OCI-LY1 (cell line): ENCODE results near the gene OPHN1.

ENCODE experiments used
- H2AFZ ChIP-seq: fragments of 200-600 bp; sonication (generic), shearing (Covaris generic); 2 replicates; pipeline ENCODE4 v1.6.0; 2014; ENCODE audit warnings: antibody characterized with exemption, mild to moderate bottlenecking, low read length
- H3F3A ChIP-seq: fragments of 200-600 bp; sonication (generic), shearing (Covaris generic); 2 replicates; pipeline ENCODE4 v1.6.0; 2014; ENCODE audit warnings: mild to moderate bottlenecking, antibody characterized with exemption, low read length, moderate library complexity; ENCODE audit not compliant: insufficient read depth
- H3K27ac ChIP-seq: fragments of 200-600 bp; sonication (generic); 2 replicates; pipeline ENCODE4 v1.5.1; 2014; ENCODE audit warnings: low read length, mixed run types, mild to moderate bottlenecking, low read depth; ENCODE audit not compliant: poor library complexity, severe bottlenecking
- H3K27me3 ChIP-seq: fragments of 200-600 bp; sonication (generic); 2 replicates; pipeline ENCODE4 v1.6.0; 2014; ENCODE audit warnings: antibody characterized with exemption, mild to moderate bottlenecking, low read length, moderate library complexity; ENCODE audit not compliant: insufficient read depth
- H3K36me3 ChIP-seq: fragments of 200-600 bp; sonication (generic); 2 replicates; pipeline ENCODE4 v1.6.1; 2014; ENCODE audit warnings: mild to moderate bottlenecking, antibody characterized with exemption, low read length, moderate library complexity, mixed read lengths; ENCODE audit not compliant: insufficient read depth
- H3K4me1 ChIP-seq: fragments of 200-600 bp; sonication (generic); 2 replicates; pipeline ENCODE4 v1.5.1; 2014; ENCODE audit warnings: mild to moderate bottlenecking, low read length, moderate library complexity; ENCODE audit not compliant: insufficient read depth, severe bottlenecking
- H3K4me2 ChIP-seq: fragments of 200-600 bp; sonication (generic), shearing (Covaris generic); 2 replicates; pipeline ENCODE4 v1.6.1; 2014; ENCODE audit warnings: low read length
- H3K4me3 ChIP-seq: fragments of 200-600 bp; sonication (generic); 2 replicates; pipeline ENCODE4 v1.5.1; 2014; ENCODE audit warnings: low read length, low read depth, mild to moderate bottlenecking, mixed read lengths; ENCODE audit not compliant: poor library complexity, severe bottlenecking
- H3K79me2 ChIP-seq: fragments of 200-600 bp; shearing (Covaris generic); 2 replicates; pipeline ENCODE4 v1.6.1; 2016; ENCODE audit warnings: mixed run types, low read length, mixed read lengths; ENCODE audit not compliant: insufficient read depth
- H3K9ac ChIP-seq: fragments of 200-600 bp; sonication (generic), shearing (Covaris generic); 2 replicates; pipeline ENCODE4 v1.6.1; 2014; ENCODE audit warnings: mild to moderate bottlenecking, low read length, mixed read lengths
- H3K9me2 ChIP-seq: fragments of 200-600 bp; sonication (generic), shearing (Covaris generic); 2 replicates; pipeline ENCODE4 v1.6.1; 2014; ENCODE audit warnings: low read depth, mild to moderate bottlenecking, low read length, mixed read lengths
- H3K9me3 ChIP-seq: fragments of 200-600 bp; shearing (Covaris generic); 2 replicates; pipeline ENCODE4 v1.6.1; 2014; ENCODE audit warnings: low read length, mixed read lengths
- H4K20me1 ChIP-seq: fragments of 200-600 bp; sonication (generic), shearing (Covaris generic); 2 replicates; pipeline ENCODE4 v1.6.0; 2016; ENCODE audit warnings: mild to moderate bottlenecking, low read length; ENCODE audit not compliant: insufficient read depth
- CTCF ChIP-seq: fragments of 200-600 bp; sonication (generic), shearing (Covaris generic); IDR thresholded peaks from 2 replicates; pipeline ENCODE4 v1.5.1; 2017; ENCODE audit warnings: mild to moderate bottlenecking, antibody characterized with exemption, low read length, moderate library complexity, mixed read lengths
- EZH2 ChIP-seq: fragments of 200-600 bp; sonication (generic), shearing (Covaris generic); IDR thresholded peaks from 2 replicates; pipeline ENCODE4 v1.8.0; 2017; ENCODE audit warnings: borderline replicate concordance, mixed run types, mild to moderate bottlenecking, antibody characterized with exemption, low read length, moderate library complexity, mixed read lengths

Gene OPHN1

GRCh38 chrX:68098431-68098830 is 334.9 kb downstream of the OPHN1 start:
- Histone ChIP-seq H3F3A (no peaks in the 10 kb centered on the region), H3K9me2 (no peaks in the 10 kb centered on the region), H3K36me3 (no peaks in the 10 kb centered on the region), H3K27me3 (no peaks in the 10 kb centered on the region), H3K4me1 (no peaks in the 10 kb centered on the region), H4K20me1 (no peaks in the 10 kb centered on the region), H3K4me2 (no peak overlapping the region), H3K79me2 (no peaks in the 10 kb centered on the region), H3K4me3 (no peak overlapping the region), H3K9ac (no peak overlapping the region), H3K27ac (no peak overlapping the region), H3K9me3 (no peaks in the 10 kb centered on the region), H2AFZ (no peak overlapping the region)
- no peak for TF ChIP-seq CTCF
- no peak for TF ChIP-seq EZH2

- Histone ChIP-seq H3K9me2 (no peaks in the 10 kb centered on the region), H3K4me2 (no peak overlapping the region), H3K9me3 (no peaks in the 10 kb centered on the region), H3K4me1 (no peaks in the 10 kb centered on the region), H3K79me2 (no peaks in the 10 kb centered on the region), H4K20me1 (no peaks in the 10 kb centered on the region), H3K4me3 (no peak overlapping the region), H2AFZ (no peak overlapping the region), H3K27me3 (no peaks in the 10 kb centered on the region), H3K36me3 (no peaks in the 10 kb centered on the region), H3F3A (no peaks in the 10 kb centered on the region), H3K27ac (no peak overlapping the region), H3K9ac (no peak overlapping the region)
- no peak for TF ChIP-seq EZH2
- no peak for TF ChIP-seq CTCF
Measured at GRCh38 chrX:68090266-68090665, 343.0 kb downstream of the OPHN1 start.

DNA sequence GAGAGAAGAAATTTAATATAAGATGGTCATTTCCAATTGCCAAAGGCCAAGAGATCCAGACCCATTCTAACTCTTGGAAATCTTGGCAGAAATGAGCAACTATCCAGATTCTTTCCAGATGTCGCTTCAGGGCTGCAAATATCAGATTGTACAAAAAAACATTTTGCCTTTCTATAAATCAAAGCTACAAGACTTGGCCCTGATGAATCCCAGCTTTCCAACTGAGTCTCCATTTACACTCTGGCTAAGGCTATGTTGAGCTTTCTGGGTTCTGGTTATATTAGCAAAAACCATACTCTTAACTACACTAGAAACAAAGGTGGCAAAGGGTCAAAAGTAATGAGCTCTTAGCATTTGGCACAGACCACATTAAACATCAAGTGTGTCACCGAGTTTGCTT is 345.8 kb downstream of the OPHN1 start:
- Histone ChIP-seq H3K4me3 (no peak overlapping the region), H3K36me3 (no peaks in the 10 kb centered on the region), H3F3A (no peaks in the 10 kb centered on the region), H3K27ac (no peak overlapping the region), H4K20me1 (no peaks in the 10 kb centered on the region), H3K79me2 (no peaks in the 10 kb centered on the region), H3K9ac (no peak overlapping the region), H3K9me3 (no peaks in the 10 kb centered on the region), H3K4me1 (no peaks in the 10 kb centered on the region), H2AFZ (no peak overlapping the region), H3K9me2 (no peaks in the 10 kb centered on the region), H3K27me3 (no peaks in the 10 kb centered on the region), H3K4me2 (no peak overlapping the region)
- TF ChIP-seq EZH2 (no peak), CTCF (no peak)
